HK-2 (cell line): ENCODE results near the gene RIPK3.

Experiments used
- DNase-seq: peaks from one replicate; pipeline ENCODE4 v3.0.0-alpha.2; 2018; ENCODE audit not compliant: unreplicated experiment

RIPK3 gene

GRCh38 chr14:24307156-24307574, 32.6 kb downstream of the RIPK3 start:
- DNase-seq, result no peak

GRCh38 chr14:24304019-24304387, 35.8 kb downstream of the RIPK3 start:
- no peak for DNase-seq

GRCh38 chr14:24300326-24300980, 39.3 kb downstream of the RIPK3 start:
- DNase-seq, result no peak

- peak; percentile 88 for DNase-seq
These were observed 40.3 kb downstream of the RIPK3 start, which contains the start of the genes DHRS1 and NOP9 for GRCh38 chr14:24299255-24300191. Gene DHRS1 (minus strand): TSS chr14:24299780. CDS start chr14:24299106, 674 bp downstream. Gene NOP9 (plus strand): TSS chr14:24299850. CDS start chr14:24299955, 105 bp downstream.

- peak; percentile 69 for DNase-seq
These were observed 40.9 kb downstream of the RIPK3 start for GRCh38 chr14:24298892-24299254.

GRCh38 chr14:24297190-24297964, 42.4 kb downstream of the RIPK3 start:
- DNase-seq, result no peak

- peak; percentile 78 for DNase-seq
These were observed 43.2 kb downstream of the RIPK3 start for GRCh38 chr14:24296341-24297157.

- DNase-seq, result no peak
These were observed 46.3 kb downstream of the RIPK3 start for GRCh38 chr14:24293525-24293924.

- no peak for DNase-seq
These were observed 47.5 kb downstream of the RIPK3 start for GRCh38 chr14:24292118-24292807.

- DNase-seq, result no peak
These were observed 48.2 kb downstream of the RIPK3 start for GRCh38 chr14:24291446-24292117.

- no peak for DNase-seq
These were observed 49.0 kb downstream of the RIPK3 start for GRCh38 chr14:24290746-24291145.

GRCh38 chr14:24289649-24290280, 50.0 kb downstream of the RIPK3 start:
- no peak for DNase-seq

- no peak for DNase-seq
These were observed 52.8 kb downstream of the RIPK3 start for GRCh38 chr14:24286996-24287395.
